Choroid plexus epithelial cell (primary cell): ENCODE data around the gene YPEL2.
A peak's percentile ranks its signal among the peaks of the same experiment; 100 is the strongest.

ENCODE experiments used
- DNase-seq: peaks from one replicate; pipeline ENCODE4 v3.0.0-alpha.2; 2010; ENCODE audit warnings: low read depth
- H3K4me3 ChIP-seq: 2 replicates; pipeline ENCODE4 v1.5.1; 2011; ENCODE audit warnings: low read depth, mild to moderate bottlenecking, control low read depth, low read length, moderate library complexity
- TF ChIP-seq, protein P1 (sequence below): conservative IDR thresholded peaks from 2 replicates; pipeline ENCODE4 v1.5.1; 2011; ENCODE audit warnings: low read depth, mild to moderate bottlenecking, control low read depth, inconsistent platforms, low read length, moderate library complexity

Gene YPEL2

DNA sequence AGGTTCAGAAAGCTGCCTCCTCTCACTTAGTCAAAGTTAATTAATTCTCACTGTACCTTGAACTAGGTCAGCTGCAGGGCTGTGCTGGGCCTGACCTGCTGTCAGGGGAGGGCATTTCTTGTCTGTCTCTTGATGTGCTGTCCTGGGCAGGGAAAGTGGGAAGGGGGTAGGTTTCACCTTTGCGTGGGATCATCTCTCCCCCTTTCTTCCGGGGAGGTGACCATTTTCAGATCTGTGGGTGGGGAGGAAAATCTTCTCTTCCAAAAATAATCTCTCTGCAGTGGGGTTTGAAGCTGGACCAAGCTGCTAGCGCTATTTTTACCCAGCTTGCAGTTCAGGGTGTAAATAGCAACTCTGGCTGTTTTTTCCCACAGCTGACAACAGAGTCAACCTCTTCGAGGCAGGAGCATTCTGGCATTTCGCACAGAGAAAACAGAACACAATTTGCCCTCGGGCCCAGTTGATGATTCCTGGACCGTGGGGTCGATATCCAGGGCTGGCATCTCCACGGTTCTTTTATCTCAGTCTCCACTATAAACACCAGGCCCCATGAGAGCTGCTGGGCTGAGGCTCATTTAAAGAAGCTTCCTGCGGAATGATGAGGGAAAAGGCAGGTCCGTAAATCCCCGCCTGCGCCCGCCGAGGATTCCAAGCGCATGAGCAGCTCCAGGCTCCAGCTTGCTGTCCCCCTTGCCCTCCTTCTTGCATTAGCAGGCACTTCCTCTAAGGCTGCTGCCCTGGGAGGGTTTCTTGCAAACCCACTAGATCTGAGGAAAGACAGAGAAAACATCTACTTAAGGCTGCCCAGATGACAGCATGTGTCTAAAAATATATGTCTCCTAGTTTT, 93.9 kb downstream of the YPEL2 start:
- DNase-seq, result peak; percentile 79

DNA sequence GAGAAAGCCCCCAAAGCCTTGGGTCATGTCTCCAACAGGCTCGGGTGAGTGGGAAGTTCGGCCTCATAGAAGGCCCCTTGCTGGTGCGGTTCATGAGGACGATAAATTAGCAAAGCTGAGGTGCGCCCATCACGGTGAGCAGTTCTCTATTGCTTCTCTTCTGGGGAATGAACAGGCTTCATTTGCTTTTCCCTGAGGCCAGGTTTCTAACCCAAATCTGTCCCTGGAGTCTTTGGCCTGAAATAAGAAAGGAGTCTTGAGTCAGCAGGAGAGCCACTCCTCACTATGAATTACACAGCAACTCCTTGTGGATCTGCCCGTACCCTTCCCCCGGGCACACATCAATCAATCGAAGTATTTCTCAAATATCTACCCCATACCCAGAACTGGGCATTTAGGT, 94.6 kb downstream of the YPEL2 start:
- TF ChIP-seq, protein P1, sequence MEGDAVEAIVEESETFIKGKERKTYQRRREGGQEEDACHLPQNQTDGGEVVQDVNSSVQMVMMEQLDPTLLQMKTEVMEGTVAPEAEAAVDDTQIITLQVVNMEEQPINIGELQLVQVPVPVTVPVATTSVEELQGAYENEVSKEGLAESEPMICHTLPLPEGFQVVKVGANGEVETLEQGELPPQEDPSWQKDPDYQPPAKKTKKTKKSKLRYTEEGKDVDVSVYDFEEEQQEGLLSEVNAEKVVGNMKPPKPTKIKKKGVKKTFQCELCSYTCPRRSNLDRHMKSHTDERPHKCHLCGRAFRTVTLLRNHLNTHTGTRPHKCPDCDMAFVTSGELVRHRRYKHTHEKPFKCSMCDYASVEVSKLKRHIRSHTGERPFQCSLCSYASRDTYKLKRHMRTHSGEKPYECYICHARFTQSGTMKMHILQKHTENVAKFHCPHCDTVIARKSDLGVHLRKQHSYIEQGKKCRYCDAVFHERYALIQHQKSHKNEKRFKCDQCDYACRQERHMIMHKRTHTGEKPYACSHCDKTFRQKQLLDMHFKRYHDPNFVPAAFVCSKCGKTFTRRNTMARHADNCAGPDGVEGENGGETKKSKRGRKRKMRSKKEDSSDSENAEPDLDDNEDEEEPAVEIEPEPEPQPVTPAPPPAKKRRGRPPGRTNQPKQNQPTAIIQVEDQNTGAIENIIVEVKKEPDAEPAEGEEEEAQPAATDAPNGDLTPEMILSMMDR, result no peak
- no peak for DNase-seq
- no peak overlapping the region for H3K4me3 ChIP-seq

More for the DNA sequence above, 93.9 kb downstream of the YPEL2 start:
- H3K4me3 ChIP-seq, result no peak overlapping the region
- TF ChIP-seq, protein P1, result no peak

DNA sequence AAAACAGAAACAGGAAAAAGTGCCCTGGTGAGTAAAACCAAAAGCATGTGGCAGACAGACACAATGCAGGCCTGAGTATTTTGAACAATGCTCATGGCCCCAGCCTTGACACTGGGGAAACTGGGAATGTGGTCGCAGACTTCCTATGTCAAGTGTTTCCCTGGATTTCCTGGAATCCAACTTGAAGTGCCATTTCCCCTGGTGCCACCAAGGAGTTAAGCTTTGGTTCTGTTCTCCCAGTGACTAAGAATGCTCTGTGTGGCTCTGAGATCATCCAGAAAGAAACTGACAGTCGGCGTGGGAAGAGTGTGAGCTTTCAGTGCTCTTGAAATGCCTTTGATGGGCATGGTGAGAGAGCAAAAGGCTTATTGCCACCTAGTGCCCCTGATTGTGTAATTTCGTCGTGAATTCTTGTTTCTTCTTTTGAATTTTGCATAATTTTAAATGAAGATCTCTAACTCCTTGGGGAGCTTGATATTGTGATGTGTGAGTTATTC, 96.0 kb downstream of the YPEL2 start:
- TF ChIP-seq, protein P1, result no peak
- H3K4me3 ChIP-seq, result no peak overlapping the region
- DNase-seq, result peak; percentile 53

DNA sequence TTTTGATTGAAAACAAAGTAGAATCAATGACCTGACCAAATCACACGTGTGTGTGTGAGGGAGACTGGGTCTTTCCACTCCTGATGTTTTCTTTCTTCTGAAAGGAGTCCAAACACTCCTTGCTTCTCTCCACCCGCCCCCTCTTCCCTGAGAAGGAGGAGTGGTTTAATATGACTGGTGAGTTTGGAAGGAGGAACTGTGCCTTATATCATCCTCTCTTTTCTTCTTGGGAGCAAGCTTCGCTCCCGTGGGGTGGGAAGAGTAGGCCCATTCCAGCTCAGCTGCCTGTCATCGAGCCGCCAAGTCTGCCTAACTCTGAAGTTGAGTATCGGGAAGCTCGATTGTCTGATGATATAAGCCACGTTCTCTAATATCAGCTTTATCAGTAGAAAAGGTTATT, 96.5 kb downstream of the YPEL2 start:
- DNase-seq, result peak; percentile 15
- H3K4me3 ChIP-seq, result no peak overlapping the region
- TF ChIP-seq, protein P1, result no peak

DNA sequence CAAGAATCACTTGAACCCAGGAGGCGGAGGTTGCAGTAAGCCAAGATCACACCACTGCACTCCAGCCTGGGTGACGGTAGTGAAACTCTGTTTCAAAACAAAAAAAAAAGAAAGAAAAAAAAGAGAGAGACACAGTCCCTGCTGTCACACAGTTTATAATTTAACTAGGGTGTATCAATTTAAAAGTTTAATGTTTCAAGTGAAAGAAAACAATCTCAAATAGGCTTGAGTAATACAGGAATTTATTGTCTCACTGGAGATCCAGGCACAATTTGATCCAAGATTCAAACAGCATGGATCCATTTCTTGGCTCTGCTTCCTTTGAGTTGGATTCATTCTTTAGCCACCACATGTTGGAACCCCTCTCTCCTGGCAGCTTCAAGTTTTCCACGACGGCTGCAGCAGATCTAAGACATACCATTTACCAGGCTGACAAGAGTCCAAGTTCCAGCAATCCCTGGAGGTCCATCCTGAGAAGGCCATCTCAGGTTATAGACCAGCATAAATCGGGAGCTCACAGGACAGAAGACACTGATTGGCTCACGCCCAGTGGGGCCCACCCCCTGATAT, 97.5 kb downstream of the YPEL2 start:
- TF ChIP-seq, protein P1, result no peak
- DNase-seq, result no peak
- no peak overlapping the region for H3K4me3 ChIP-seq

DNA sequence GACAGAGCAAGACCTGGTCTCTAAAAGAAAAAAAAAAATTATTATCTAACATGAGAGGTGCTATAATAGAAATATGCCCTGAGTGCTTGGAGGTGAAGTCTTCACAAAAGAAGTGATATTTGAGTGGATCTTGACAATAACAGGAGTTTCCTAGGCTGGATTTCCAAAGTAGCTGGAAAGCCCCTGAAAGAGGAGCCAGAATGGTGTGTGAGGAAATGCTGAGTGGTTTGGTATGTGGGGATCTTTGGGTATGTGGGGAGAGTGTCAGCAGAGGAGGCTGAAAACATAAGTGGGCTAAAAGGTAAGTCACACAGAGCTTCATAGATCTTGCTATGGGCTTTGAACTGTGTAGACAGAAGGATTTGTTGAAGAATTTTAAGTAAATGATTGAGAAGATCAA, 100.1 kb downstream of the YPEL2 start:
- H3K4me3 ChIP-seq, result no peak overlapping the region
- DNase-seq, result peak; percentile 62
- TF ChIP-seq, protein P1, result no peak
